Spleen (tissue), 11 donors: ENCODE data around the gene NARF. TPM values are rescaled to one million over a fixed set of nuclear protein-coding genes. Genes with fewer than 3 reads are reported as not detected.

Source experiments
- DNase-seq: peaks from one replicate; pipeline ENCODE4 v3.0.0-alpha.2; 2020
- H3K27ac ChIP-seq, 8 donors: fragments of 200-600 bp; sonication (generic) in 7 of 8; 1 replicate in 4 of 8; 2 replicates in 4 of 8; pipeline versions ENCODE4 v1.5.0 to v1.8.0; 2016 to 2021; ENCODE audit warnings: inconsistent platforms in 4 of 8, mild to moderate bottlenecking in 4 of 8, moderate library complexity in 1 of 8
- H3K27me3 ChIP-seq, 7 donors: fragments of 200-600 bp; sonication (generic) in 6 of 7; replicated peaks in 1 of 7; 1 replicate in 4 of 7; 2 replicates in 3 of 7; pipeline versions ENCODE4 v1.5.0 to v1.8.0; 2016 to 2021; ENCODE audit warnings: inconsistent platforms in 3 of 7, mild to moderate bottlenecking in 1 of 7
- H3K36me3 ChIP-seq, 6 donors: fragments of 200-600 bp; sonication (generic) in 5 of 6; 1 replicate in 4 of 6; 2 replicates in 2 of 6; pipeline versions ENCODE4 v1.5.0 to v1.8.0; 2016 to 2021; ENCODE audit warnings: inconsistent platforms in 2 of 6
- H3K4me1 ChIP-seq, 6 donors: fragments of 200-600 bp; sonication (generic) in 5 of 6; 1 replicate in 3 of 6; 2 replicates in 3 of 6; pipeline versions ENCODE4 v1.5.0 to v1.8.0; 2016 to 2021; ENCODE audit warnings: inconsistent platforms in 3 of 6
- H3K4me3 ChIP-seq, 8 donors: fragments of 200-600 bp; sonication (generic) in 7 of 8; 1 replicate in 4 of 8; 2 replicates in 4 of 8; pipeline versions ENCODE4 v1.5.0 to v1.8.0; 2016 to 2021; ENCODE audit warnings: inconsistent platforms in 4 of 8, mild to moderate bottlenecking in 4 of 8, moderate library complexity in 2 of 8
- H3K9me3 ChIP-seq, 8 donors: fragments of 200-600 bp; sonication (generic) in 7 of 8; 1 replicate in 4 of 8; 2 replicates in 4 of 8; pipeline versions ENCODE4 v1.5.0 to v1.8.0; 2016 to 2021; ENCODE audit warnings: inconsistent platforms in 4 of 8
- POLR2A ChIP-seq, 3 donors: fragments of 450-650 bp; IDR thresholded peaks; one replicate each; pipeline ENCODE4 v1.5.1; 2017; ENCODE audit warnings: antibody characterized with exemption in 3 of 3, mild to moderate bottlenecking in 1 of 3
- POLR2AphosphoS5 ChIP-seq, 3 donors: sonication (generic); formaldehyde crosslinking; IDR thresholded peaks; one replicate each; pipeline ENCODE4 v1.5.1; 2017; ENCODE audit warnings: antibody characterized with exemption in 3 of 3
- WGBS, 5 donors: extraction: QIAGEN DNeasy Blood & Tissue Kit in 3 of 5; methylation state at CpG; one replicate each; pipeline versions ENCODE4 v1.1.5 to v1.1.7; 2013 to 2018; 5-methylcytosine and 5-hydroxymethylcytosine counted together
- intact Hi-C: fragments of 100-400 bp; cut with DNase I; formaldehyde crosslinking; loops from one replicate; pipeline ENCODE4 v1.15.0; 2023; ENCODE audit warnings: low total_unique reads
- polyA plus RNA-seq, 3 donors: library from polyadenylated mRNA; stranded (reverse); fragments of 200-250 nt; gene quantifications; one replicate each; pipeline ENCODE4 v1.2.1, GENCODE V29; 2013
- total RNA-seq, 7 donors: library from RNA; depleted of rRNA in 3 of 7; stranded (reverse); fragments of >200 nt in 3 of 7; fragmentation: NEBNext Ultra II Directional in 4 of 7; extraction: Animal tissue kit (Norgen Biotek cat#: 25700) in 4 of 7; gene quantifications; one replicate each; pipeline versions ENCODE4 v1.1.0 to v1.2.1, GENCODE V29; 2016 to 2021
- TF ChIP-seq, protein P1 (sequence below), 11 experiments: fragments of 200-600 bp in 7 of 11; fragments of 450-650 bp in 4 of 11; sonication (generic) in 4 of 11; IDR thresholded peaks in 8 of 11; conservative IDR thresholded peaks in 3 of 11; 1 replicate in 7 of 11; 2 replicates in 4 of 11; pipeline versions ENCODE4 v1.4.0 to v1.8.0; 2016 to 2021; ENCODE audit warnings: antibody characterized with exemption in 11 of 11, inconsistent platforms in 4 of 11, mild to moderate bottlenecking in 1 of 11
- donor health status: healthy with polysubstance abuse.
- donor health status: DM: no; HTN: no; CAD: no; lungs with moderate emphysema.
- donor health status: DM: no; HTN: no; CAD: no.
- donor health status: Bipolar disorder and iron deficiency.
- donor health status: healthy.
- donor health status: DM: no; HTN: no; CAD: no.
- donor health status: DM: yes; HTN: yes; CAD: no.

The NARF gene
- total and polyA plus RNA-seq, 10 donors: 59.5 to 127 (median 97.7) TPM

DNA sequence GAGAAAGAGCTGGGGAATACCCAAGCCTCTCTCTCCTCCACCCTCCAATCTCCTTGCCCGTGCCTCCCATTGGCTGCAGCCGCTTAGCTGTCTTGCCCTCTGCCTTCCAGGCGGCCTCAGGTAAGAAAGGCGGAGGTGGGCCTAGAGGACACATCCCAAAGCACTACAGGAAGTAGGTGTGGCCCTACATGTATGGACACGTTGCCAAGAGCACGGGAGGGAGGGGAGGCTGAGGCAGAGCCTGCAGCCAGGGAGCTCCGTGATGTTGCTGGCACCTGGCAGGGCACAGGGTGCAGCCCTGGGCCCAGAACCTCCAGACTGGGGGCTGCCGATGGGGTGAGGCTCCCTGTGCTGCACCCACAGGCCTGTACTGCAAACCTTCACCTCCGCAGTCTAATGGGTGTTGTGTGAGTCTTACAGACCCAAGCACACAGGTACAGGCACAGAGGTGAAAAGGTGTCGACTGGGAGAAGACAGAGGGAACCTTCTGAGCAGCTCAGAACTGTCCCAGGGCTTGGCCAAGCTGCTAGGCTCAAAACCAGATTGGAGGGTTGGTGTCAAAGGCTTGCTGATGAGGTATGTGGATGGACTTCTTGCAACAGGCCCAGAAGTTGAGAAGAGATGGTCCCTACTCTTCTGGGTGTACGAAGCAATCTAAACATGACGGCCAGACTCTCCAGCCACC lies 37.4 kb downstream of the NARF start:
- Histone ChIP-seq H3K9me3 (no peaks in the 10 kb centered on the region), H3K4me1 (peaks cover 5 to 55% (median 44%) of the 10 kb centered on the region in 6 donors), H3K27me3 (no peaks in the 10 kb centered on the region), H3K4me3 (peak overlapping the region in 1 of 8 donors; percentile 85), H3K36me3 (no peaks in the 10 kb centered on the region), H3K27ac (peak overlapping the region in 4 of 8 donors; percentile 80 to 92 (median 89))
- 67 to 81% (median 77%) methylated on average over 11 to 12 of the region's 12 CpGs for WGBS, 5 donors
- no peak for DNase-seq
- intact Hi-C loops: loop anchor here (10.0 kb wide), 1 partner anchor 59 kb away; no protein-coding TSS in a partner anchor
- TF ChIP-seq POLR2A (IDR thresholded peaks at IDR 0.05): no peak
- TF ChIP-seq, protein P1, sequence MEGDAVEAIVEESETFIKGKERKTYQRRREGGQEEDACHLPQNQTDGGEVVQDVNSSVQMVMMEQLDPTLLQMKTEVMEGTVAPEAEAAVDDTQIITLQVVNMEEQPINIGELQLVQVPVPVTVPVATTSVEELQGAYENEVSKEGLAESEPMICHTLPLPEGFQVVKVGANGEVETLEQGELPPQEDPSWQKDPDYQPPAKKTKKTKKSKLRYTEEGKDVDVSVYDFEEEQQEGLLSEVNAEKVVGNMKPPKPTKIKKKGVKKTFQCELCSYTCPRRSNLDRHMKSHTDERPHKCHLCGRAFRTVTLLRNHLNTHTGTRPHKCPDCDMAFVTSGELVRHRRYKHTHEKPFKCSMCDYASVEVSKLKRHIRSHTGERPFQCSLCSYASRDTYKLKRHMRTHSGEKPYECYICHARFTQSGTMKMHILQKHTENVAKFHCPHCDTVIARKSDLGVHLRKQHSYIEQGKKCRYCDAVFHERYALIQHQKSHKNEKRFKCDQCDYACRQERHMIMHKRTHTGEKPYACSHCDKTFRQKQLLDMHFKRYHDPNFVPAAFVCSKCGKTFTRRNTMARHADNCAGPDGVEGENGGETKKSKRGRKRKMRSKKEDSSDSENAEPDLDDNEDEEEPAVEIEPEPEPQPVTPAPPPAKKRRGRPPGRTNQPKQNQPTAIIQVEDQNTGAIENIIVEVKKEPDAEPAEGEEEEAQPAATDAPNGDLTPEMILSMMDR (IDR thresholded peaks at IDR 0.05 in 8 of 11, conservative IDR thresholded peaks at IDR 0.05 in 3 of 11): peak in 1 of 11 experiments; percentile 8

DNA sequence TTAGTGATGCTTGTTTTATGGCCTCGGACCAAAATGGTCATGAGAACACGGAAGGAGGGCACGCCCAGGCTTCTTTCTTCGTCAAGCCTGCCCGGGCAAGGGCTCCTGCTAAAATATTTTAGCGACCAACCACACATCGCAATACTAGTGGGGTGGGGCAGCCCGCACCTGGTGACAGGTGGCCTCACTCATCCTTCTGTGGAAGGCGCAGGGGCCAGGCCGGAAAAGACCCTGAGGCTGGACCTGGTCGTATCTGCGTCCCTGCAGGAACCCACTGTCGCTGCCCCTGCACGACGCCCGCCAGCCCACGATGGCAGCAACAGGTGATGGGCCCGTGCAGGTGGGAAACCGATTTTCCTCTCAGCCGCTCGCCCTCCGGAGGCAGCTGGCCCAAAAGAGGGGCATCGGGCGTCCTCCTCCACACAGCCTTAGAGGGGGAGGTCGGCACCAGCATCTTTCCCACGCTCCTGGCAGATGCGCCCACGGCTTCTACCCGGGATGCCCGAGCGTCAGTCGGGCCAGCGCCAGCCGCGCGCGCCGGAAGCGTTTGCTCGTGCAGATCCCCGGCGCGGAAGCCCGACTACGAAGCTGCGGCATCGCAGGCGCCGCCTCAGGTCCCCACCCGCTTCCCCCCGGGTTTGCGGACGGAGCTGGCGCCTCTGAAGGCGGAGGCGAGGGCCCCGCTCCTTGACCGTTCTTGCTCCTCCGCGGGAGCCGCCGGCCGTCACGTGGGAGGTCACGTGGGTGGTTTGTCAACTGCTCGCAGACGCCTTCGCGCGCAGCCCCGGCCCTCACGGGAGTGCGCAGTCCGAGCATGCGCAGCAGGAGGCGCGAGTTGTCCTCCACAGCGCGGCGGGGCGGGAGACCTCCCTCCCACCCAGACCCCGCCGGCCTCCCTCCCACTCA lies 38.2 kb downstream of the NARF start:
- TF ChIP-seq, protein P1 (IDR thresholded peaks at IDR 0.05 in 8 of 11, conservative IDR thresholded peaks at IDR 0.05 in 3 of 11): peak in 3 of 11 experiments; percentile 20 to 29 (median 24)
- TF ChIP-seq POLR2A (IDR thresholded peaks at IDR 0.05) (peak in 1 of 3 donors; percentile 14), POLR2AphosphoS5 (IDR thresholded peaks at IDR 0.05) (peak; percentile 93 to 96 (median 95))
- intact Hi-C loops: loop anchor here (10.0 kb wide), 1 partner anchor 58 kb away; no protein-coding TSS in a partner anchor
- no peaks in the 10 kb centered on the region for H3K27me3 ChIP-seq
- peak overlapping the region; percentile 15 to 85 (median 65) for H3K4me3 ChIP-seq
- H3K9me3 ChIP-seq: no peaks in the 10 kb centered on the region
- H3K36me3 ChIP-seq: no peaks in the 10 kb centered on the region
- peak overlapping the region; percentile 39 to 92 (median 86) for H3K27ac ChIP-seq
- peaks cover 5 to 55% (median 44%) of the 10 kb centered on the region in 6 donors for H3K4me1 ChIP-seq
- 12 to 22% (median 14%) methylated on average over 41 to 83 of the region's 83 CpGs for WGBS, 5 donors
- peak; percentile 100 for DNase-seq

GRCh38 chr17:82497483-82498405 lies 39.2 kb downstream of the NARF start:
- peaks cover 5 to 55% (median 44%) of the 10 kb centered on the region in 6 donors for H3K4me1 ChIP-seq
- peak overlapping the region; percentile 15 to 85 (median 65) for H3K4me3 ChIP-seq
- H3K36me3 ChIP-seq: no peaks in the 10 kb centered on the region
- H3K27me3 ChIP-seq: no peaks in the 10 kb centered on the region
- 8 to 16% (median 9%) methylated on average over 29 to 66 of the region's 66 CpGs for WGBS, 5 donors
- peak; percentile 85 for DNase-seq
- no peaks in the 10 kb centered on the region for H3K9me3 ChIP-seq
- intact Hi-C loops: loop anchor here (10.0 kb wide), 1 partner anchor 57 kb away; no protein-coding TSS in a partner anchor
- TF ChIP-seq POLR2AphosphoS5 (IDR thresholded peaks at IDR 0.05) (no peak), POLR2A (IDR thresholded peaks at IDR 0.05) (no peak)
- TF ChIP-seq, protein P1 (IDR thresholded peaks at IDR 0.05 in 8 of 11, conservative IDR thresholded peaks at IDR 0.05 in 3 of 11): no peak
- H3K27ac ChIP-seq: peak overlapping the region; percentile 39 to 92 (median 86)
